HepG2 (cell line): ENCODE measurements around the gene NOP9. TPM values are rescaled to one million over a fixed set of nuclear protein-coding genes. Genes with fewer than 3 reads are reported as not detected.
A peak's percentile ranks its signal among the peaks of the same experiment; 100 is the strongest.

Source experiments
- ATRX ChIP-seq: sonication (generic); formaldehyde crosslinking; IDR thresholded peaks from 2 replicates; pipeline ENCODE4 v1.4.0; 2020; ENCODE audit warnings: missing genetic modification reagents, borderline replicate concordance
- CHD4 ChIP-seq: fragments of 200-600 bp; sonication (generic); IDR thresholded peaks from 2 replicates; pipeline ENCODE4 v1.7.0; 2017; ENCODE audit warnings: mild to moderate bottlenecking, low read length, borderline replicate concordance
- ELF3 ChIP-seq: IDR thresholded peaks from 2 replicates; pipeline ENCODE4 v1.6.1; 2016; ENCODE audit warnings: missing genetic modification reagents, missing compliant biosample characterization
- ETV6 ChIP-seq: sonication (generic); formaldehyde crosslinking; conservative IDR thresholded peaks from 2 replicates; pipeline ENCODE4 v1.4.0; 2020; ENCODE audit warnings: missing genetic modification reagents
- HNF4G ChIP-seq, 2 experiments: sonication (generic) in 1 of 2; formaldehyde crosslinking in 1 of 2; IDR thresholded peaks; 2 replicates each; pipeline versions ENCODE4 v1.4.0 to v1.6.1; 2011 to 2020; ENCODE audit warnings: borderline replicate concordance in 2 of 2, low read depth in 2 of 2, mild to moderate bottlenecking in 2 of 2, low read length in 1 of 2, missing genetic modification reagents in 1 of 2, moderate library complexity in 1 of 2
- JUNB ChIP-seq: sonication (generic); formaldehyde crosslinking; IDR thresholded peaks from 2 replicates; pipeline ENCODE4 v1.8.0; 2022; ENCODE audit warnings: missing genetic modification reagents, mild to moderate bottlenecking, borderline replicate concordance
- MATR3 ChIP-seq: sonication (generic); formaldehyde crosslinking; IDR thresholded peaks from 2 replicates; pipeline ENCODE4 v1.4.0; 2020; ENCODE audit warnings: missing genetic modification reagents
- MEF2D ChIP-seq: sonication (generic); formaldehyde crosslinking; IDR thresholded peaks from 2 replicates; pipeline ENCODE4 v1.5.1; 2020; ENCODE audit warnings: mild to moderate bottlenecking, missing genetic modification reagents
- PBX2 ChIP-seq: IDR thresholded peaks from 2 replicates; pipeline ENCODE4 v1.6.1; 2016; ENCODE audit warnings: control low read depth
- SMAD1 ChIP-seq: sonication (generic); formaldehyde crosslinking; IDR thresholded peaks from 2 replicates; pipeline ENCODE4 v1.4.0; 2020; ENCODE audit warnings: missing genetic modification reagents, low read depth, mild to moderate bottlenecking, borderline replicate concordance
- SOX5 ChIP-seq: IDR thresholded peaks from 2 replicates; pipeline ENCODE4 v1.6.1; 2016; ENCODE audit warnings: borderline replicate concordance
- TERF1 ChIP-seq: sonication (generic); formaldehyde crosslinking; IDR thresholded peaks from 2 replicates; pipeline ENCODE4 v1.8.0; 2022; ENCODE audit warnings: mild to moderate bottlenecking, missing genetic modification reagents, moderate library complexity
- U2AF2 ChIP-seq: fragments of 200-400 bp; formaldehyde crosslinking; IDR thresholded peaks from 2 replicates; pipeline ENCODE4 v1.6.1; 2017; ENCODE audit warnings: low read depth, mild to moderate bottlenecking, low read length
- ZFP36L1 ChIP-seq: sonication (generic); formaldehyde crosslinking; IDR thresholded peaks from 2 replicates; pipeline ENCODE4 v1.8.0; 2022; ENCODE audit warnings: mild to moderate bottlenecking, missing genetic modification reagents, moderate library complexity
- ZNF10 ChIP-seq: sonication (generic); formaldehyde crosslinking; IDR thresholded peaks from 2 replicates; pipeline ENCODE4 v1.4.0; 2020; ENCODE audit warnings: mild to moderate bottlenecking, low read depth, missing genetic modification reagents, borderline replicate concordance
- ZNF232 ChIP-seq: sonication (generic); formaldehyde crosslinking; IDR thresholded peaks from 2 replicates; pipeline ENCODE4 v1.4.0; 2020; ENCODE audit warnings: missing genetic modification reagents, borderline replicate concordance
- ZNF382 ChIP-seq: sonication (generic); formaldehyde crosslinking; IDR thresholded peaks from 2 replicates; pipeline ENCODE4 v1.5.0; 2020; ENCODE audit warnings: missing genetic modification reagents, mild to moderate bottlenecking, borderline replicate concordance
- ZNF589 ChIP-seq: sonication (generic); formaldehyde crosslinking; conservative IDR thresholded peaks from 2 replicates; pipeline ENCODE4 v1.8.0; 2022; ENCODE audit warnings: mild to moderate bottlenecking, moderate library complexity, missing genetic modification reagents
- ZNF772 ChIP-seq: sonication (generic); formaldehyde crosslinking; IDR thresholded peaks from 2 replicates; pipeline ENCODE4 v1.5.0; 2020; ENCODE audit warnings: mild to moderate bottlenecking, missing genetic modification reagents
- ZZZ3 ChIP-seq: sonication (generic); formaldehyde crosslinking; IDR thresholded peaks from 2 replicates; pipeline ENCODE4 v1.4.0; 2020; ENCODE audit warnings: missing genetic modification reagents, mild to moderate bottlenecking, borderline replicate concordance
- polyA plus RNA-seq, 8 experiments: library from polyadenylated mRNA; depleted of rRNA in 3 of 8; stranded (reverse) in 7 of 8; unstranded in 1 of 8; fragments of >200 nt; fragmentation: Illumina TruSeq in 4 of 8; extraction: Trizol in 4 of 8; gene quantifications; 2 replicates each; pipeline versions ENCODE4 v1.2.1 to v1.2.3, GENCODE V29; 2011 to 2016; ENCODE audit warnings: low read depth in 4 of 8, missing spikeins in 1 of 8, mixed read lengths in 1 of 8; ENCODE audit not compliant: insufficient read depth in 1 of 8
- total RNA-seq, 5 experiments: library from RNA; depleted of rRNA; stranded (reverse); fragments of >200 nt; fragmentation: Illumina TruSeq; extraction: Trizol; gene quantifications; 2 replicates each; pipeline ENCODE4 v1.2.3, GENCODE V29; 2016; ENCODE audit warnings: low read depth in 1 of 5
- TF ChIP-seq, protein P1 (sequence below): sonication (generic); formaldehyde crosslinking; IDR thresholded peaks from 2 replicates; pipeline ENCODE4 v1.5.0; 2020; ENCODE audit warnings: missing genetic modification reagents
- TF ChIP-seq, protein P2 (sequence below): sonication (generic); formaldehyde crosslinking; IDR thresholded peaks from 2 replicates; pipeline ENCODE4 v1.5.1; 2020; ENCODE audit warnings: mild to moderate bottlenecking, missing genetic modification reagents

Gene NOP9
- total and polyA plus RNA-seq, 2 of the 13 experiments (the other 11 are each of a cell fraction or from before 2014, with no cell fraction given) = 24.5 to 61.6 TPM

DNA sequence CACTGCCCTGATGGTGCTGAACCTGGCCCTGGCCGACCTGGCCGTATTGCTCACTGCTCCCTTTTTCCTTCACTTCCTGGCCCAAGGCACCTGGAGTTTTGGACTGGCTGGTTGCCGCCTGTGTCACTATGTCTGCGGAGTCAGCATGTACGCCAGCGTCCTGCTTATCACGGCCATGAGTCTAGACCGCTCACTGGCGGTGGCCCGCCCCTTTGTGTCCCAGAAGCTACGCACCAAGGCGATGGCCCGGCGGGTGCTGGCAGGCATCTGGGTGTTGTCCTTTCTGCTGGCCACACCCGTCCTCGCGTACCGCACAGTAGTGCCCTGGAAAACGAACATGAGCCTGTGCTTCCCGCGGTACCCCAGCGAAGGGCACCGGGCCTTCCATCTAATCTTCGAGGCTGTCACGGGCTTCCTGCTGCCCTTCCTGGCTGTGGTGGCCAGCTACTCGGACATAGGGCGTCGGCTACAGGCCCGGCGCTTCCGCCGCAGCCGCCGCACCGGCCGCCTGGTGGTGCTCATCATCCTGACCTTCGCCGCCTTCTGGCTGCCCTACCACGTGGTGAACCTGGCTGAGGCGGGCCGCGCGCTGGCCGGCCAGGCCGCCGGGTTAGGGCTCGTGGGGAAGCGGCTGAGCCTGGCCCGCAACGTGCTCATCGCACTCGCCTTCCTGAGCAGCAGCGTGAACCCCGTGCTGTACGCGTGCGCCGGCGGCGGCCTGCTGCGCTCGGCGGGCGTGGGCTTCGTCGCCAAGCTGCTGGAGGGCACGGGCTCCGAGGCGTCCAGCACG lies 16.4 kb downstream of the NOP9 start (continued):
- TF ChIP-seq ZNF232 = peak; percentile 99
- no peak for TF ChIP-seq PBX2 (CRISPR knock-in tag)
- TF ChIP-seq ELF3 = peak; percentile 96
- TF ChIP-seq MEF2D (CRISPR knock-in tag) = peak; percentile 93; the same call in 1 of the 2 replicates
- TF ChIP-seq SMAD1 (CRISPR knock-in tag) = peak; percentile 90
- TF ChIP-seq ZZZ3 (CRISPR knock-in tag) = peak; percentile 94
- TF ChIP-seq U2AF2 = no peak
- peak; percentile 10; the same call in 1 of the 2 replicates for TF ChIP-seq HNF4G (IDR thresholded peaks at IDR 0.05; ENCODE audit: borderline replicate concordance, low read depth, low read length)
- peak; percentile 78; the same call in 1 of the 2 replicates for TF ChIP-seq HNF4G (CRISPR knock-in tag; IDR thresholded peaks at IDR 0.05; ENCODE audit: borderline replicate concordance, low read depth)
- TF ChIP-seq ETV6 = peak; percentile 97; the same call in 1 of the 2 replicates
- TF ChIP-seq ZNF382 (CRISPR knock-in tag) = no peak
- TF ChIP-seq ZNF10 = peak; percentile 65; the same call in 1 of the 2 replicates
- peak; percentile 83; the same call in 1 of the 2 replicates for TF ChIP-seq TERF1 (CRISPR knock-in tag)
- TF ChIP-seq, protein P1, sequence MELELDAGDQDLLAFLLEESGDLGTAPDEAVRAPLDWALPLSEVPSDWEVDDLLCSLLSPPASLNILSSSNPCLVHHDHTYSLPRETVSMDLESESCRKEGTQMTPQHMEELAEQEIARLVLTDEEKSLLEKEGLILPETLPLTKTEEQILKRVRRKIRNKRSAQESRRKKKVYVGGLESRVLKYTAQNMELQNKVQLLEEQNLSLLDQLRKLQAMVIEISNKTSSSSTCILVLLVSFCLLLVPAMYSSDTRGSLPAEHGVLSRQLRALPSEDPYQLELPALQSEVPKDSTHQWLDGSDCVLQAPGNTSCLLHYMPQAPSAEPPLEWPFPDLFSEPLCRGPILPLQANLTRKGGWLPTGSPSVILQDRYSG (CRISPR knock-in tag) = peak; percentile 99
- TF ChIP-seq JUNB (CRISPR knock-in tag) = no peak
- TF ChIP-seq ATRX (CRISPR knock-in tag) = no peak; the same call in 1 of the 2 replicates
- no peak for TF ChIP-seq MATR3 (CRISPR knock-in tag)
- TF ChIP-seq, protein P2, sequence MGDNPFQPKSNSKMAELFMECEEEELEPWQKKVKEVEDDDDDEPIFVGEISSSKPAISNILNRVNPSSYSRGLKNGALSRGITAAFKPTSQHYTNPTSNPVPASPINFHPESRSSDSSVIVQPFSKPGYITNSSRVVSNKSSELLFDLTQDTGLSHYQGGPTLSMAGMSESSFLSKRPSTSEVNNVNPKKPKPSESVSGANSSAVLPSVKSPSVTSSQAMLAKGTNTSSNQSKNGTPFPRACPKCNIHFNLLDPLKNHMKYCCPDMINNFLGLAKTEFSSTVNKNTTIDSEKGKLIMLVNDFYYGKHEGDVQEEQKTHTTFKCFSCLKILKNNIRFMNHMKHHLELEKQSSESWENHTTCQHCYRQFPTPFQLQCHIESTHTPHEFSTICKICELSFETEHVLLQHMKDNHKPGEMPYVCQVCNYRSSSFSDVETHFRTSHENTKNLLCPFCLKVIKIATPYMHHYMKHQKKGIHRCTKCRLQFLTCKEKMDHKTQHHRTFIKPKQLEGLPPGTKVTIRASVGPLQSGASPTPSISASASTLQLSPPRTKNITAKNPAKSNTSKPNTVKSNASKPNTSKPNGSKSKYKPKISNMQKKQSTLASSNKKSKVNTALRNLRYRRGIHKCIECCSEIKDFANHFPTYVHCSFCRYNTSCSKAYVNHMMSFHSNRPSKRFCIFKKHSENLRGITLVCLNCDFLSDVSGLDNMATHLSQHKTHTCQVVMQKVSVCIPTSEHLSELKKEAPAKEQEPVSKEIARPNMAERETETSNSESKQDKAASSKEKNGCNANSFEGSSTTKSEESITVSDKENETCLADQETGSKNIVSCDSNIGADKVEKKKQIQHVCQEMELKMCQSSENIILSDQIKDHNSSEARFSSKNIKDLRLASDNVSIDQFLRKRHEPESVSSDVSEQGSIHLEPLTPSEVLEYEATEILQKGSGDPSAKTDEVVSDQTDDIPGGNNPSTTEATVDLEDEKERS (CRISPR knock-in tag) = peak; percentile 94
- TF ChIP-seq ZNF772 (CRISPR knock-in tag) = peak; percentile 96
- no peak for TF ChIP-seq CHD4
- TF ChIP-seq SOX5 = peak; percentile 82
- TF ChIP-seq ZNF589 (CRISPR knock-in tag) = no peak
- TF ChIP-seq ZFP36L1 = peak; percentile 97
